ENCODE results near the gene TULP3.

DNA sequence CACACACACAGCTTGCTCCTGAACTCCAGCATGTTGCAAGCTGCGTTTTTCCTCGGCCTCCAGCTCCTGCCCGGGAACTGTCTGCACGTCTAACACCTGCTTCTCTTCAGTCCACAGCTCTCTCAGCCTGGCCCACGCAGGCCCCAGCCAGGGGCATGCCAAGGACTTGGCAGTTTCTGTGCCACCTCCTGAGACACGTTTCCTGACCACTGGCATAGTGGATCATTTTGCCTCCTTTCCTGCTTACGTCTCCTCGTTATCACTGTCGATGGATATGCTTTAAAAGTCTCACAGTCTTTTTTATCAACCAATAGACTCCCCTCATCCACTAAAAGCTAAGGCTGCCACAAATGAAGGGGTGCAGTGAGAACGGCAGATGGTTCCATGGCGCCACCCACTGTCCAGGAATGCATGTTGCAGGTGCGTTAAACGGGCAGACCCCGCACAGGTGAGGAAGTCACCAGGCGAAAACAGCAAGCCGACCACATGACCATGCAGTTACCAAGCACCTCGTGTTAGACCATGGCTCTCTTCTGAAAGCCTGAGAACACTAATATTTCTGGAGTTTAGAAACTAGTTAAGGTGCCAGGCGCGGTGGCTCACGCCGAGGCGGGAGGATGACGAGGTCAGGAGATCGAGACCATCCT lies 53.8 kb downstream of the TULP3 start:
- TF ChIP-seq GATA3 (IDR thresholded peaks at IDR 0.05; ENCODE audit: low read depth, low read length) (no peak), GATA2 (IDR thresholded peaks at IDR 0.05; ENCODE audit: low read depth, low read length) (no peak)
